Fibroblast of lung (primary cell): ENCODE results near the gene SLC20A1.

Experiments
- EZH2 ChIP-seq: IDR thresholded peaks from 2 replicates; pipeline ENCODE4 v1.5.1; 2012; ENCODE audit warnings: low read length, control low read depth, mild to moderate bottlenecking; ENCODE audit errors: missing control alignments
- TF ChIP-seq, protein P1 (sequence below), 2 donors: IDR thresholded peaks in 1 of 2; conservative IDR thresholded peaks in 1 of 2; 1 replicate in 1 of 2; 2 replicates in 1 of 2; pipeline ENCODE4 v1.5.1; 2011 to 2012; ENCODE audit warnings: low read length in 2 of 2, control low read depth in 1 of 2, inconsistent platforms in 1 of 2, low read depth in 1 of 2, mild to moderate bottlenecking in 1 of 2

DNA sequence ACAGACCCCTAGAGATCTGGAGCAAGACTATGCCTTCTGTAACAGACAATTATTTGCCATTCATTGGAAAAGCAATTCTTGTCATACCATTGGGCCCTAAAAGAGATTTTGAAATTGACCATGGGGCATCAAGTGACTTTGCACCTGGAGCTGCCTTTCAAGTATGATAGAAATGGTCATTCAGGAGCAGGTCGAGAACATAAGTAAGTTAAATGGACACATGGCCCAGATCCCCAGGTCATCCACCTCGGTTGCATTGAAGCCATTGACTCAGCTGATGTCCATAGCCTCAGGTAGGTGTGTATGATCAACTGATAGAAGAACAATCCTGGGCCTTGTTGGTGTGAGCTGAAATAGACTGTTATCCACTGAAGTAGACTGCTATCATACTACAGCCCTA, 42.0 kb upstream of the SLC20A1 start:
- TF ChIP-seq, protein P1, sequence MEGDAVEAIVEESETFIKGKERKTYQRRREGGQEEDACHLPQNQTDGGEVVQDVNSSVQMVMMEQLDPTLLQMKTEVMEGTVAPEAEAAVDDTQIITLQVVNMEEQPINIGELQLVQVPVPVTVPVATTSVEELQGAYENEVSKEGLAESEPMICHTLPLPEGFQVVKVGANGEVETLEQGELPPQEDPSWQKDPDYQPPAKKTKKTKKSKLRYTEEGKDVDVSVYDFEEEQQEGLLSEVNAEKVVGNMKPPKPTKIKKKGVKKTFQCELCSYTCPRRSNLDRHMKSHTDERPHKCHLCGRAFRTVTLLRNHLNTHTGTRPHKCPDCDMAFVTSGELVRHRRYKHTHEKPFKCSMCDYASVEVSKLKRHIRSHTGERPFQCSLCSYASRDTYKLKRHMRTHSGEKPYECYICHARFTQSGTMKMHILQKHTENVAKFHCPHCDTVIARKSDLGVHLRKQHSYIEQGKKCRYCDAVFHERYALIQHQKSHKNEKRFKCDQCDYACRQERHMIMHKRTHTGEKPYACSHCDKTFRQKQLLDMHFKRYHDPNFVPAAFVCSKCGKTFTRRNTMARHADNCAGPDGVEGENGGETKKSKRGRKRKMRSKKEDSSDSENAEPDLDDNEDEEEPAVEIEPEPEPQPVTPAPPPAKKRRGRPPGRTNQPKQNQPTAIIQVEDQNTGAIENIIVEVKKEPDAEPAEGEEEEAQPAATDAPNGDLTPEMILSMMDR (conservative IDR thresholded peaks at IDR 0.05 in 1 of 2, IDR thresholded peaks at IDR 0.05 in 1 of 2; ENCODE audit: low read depth in 1 of 2, low read length in 2 of 2), result no peak
- no peak for TF ChIP-seq EZH2
